Keratinocyte (primary cell): ENCODE results near the gene PRR14.

Experiments used
- CTCF ChIP-seq, 3 experiments: IDR thresholded peaks in 1 of 3; conservative IDR thresholded peaks in 1 of 3; optimal IDR thresholded peaks in 1 of 3; 2 replicates in 2 of 3; 3 replicates in 1 of 3; pipeline versions ENCODE3 to v1.5.1; 2011; ENCODE audit warnings: low read length in 3 of 3, mild to moderate bottlenecking in 3 of 3, moderate library complexity in 2 of 3, control low read depth in 1 of 3, inconsistent platforms in 1 of 3; ENCODE audit not compliant: insufficient read depth in 2 of 3; ENCODE audit errors: extremely low read depth in 1 of 3
- EZH2 ChIP-seq: IDR thresholded peaks from one replicate; pipeline ENCODE4 v1.6.1; 2012; ENCODE audit warnings: inconsistent platforms, mild to moderate bottlenecking, low read length, moderate library complexity

GRCh38 chr16:30603945-30604315 is 46.8 kb upstream of the PRR14 start:
- TF ChIP-seq CTCF (optimal IDR thresholded peaks at IDR 0.05 in 1 of 3, IDR thresholded peaks at IDR 0.05 in 1 of 3, conservative IDR thresholded peaks at IDR 0.05 in 1 of 3; ENCODE audit: extremely low read depth in 1 of 3, insufficient read depth in 2 of 3, low read length in 3 of 3): no peak
- no peak for TF ChIP-seq EZH2
